Liver (tissue), 9 donors: ENCODE results near the gene RTF2. TPM values are rescaled to one million over a fixed set of nuclear protein-coding genes. Genes with fewer than 3 reads are reported as not detected.

Source experiments
- DNase-seq: peaks from one replicate; pipeline ENCODE4 v3.0.0-alpha.2; 2017; ENCODE audit warnings: low spot score
- H3K27ac ChIP-seq, 2 donors: one replicate each; pipeline ENCODE4 v1.7.0; 2013; ENCODE audit warnings: inconsistent platforms in 2 of 2, low read length in 2 of 2, control low read depth in 1 of 2, low read depth in 1 of 2, mild to moderate bottlenecking in 1 of 2
- H3K27me3 ChIP-seq, 4 donors: one replicate each; pipeline versions ENCODE4 v1.6.1 to v1.7.0; 2013; ENCODE audit warnings: low read length in 3 of 4, inconsistent platforms in 1 of 4, mild to moderate bottlenecking in 1 of 4, moderate library complexity in 1 of 4; ENCODE audit not compliant: control insufficient read depth in 4 of 4, insufficient read depth in 4 of 4
- H3K36me3 ChIP-seq, 4 donors: one replicate each; pipeline versions ENCODE4 v1.6.1 to v1.7.0; 2013; ENCODE audit warnings: low read length in 3 of 4, mild to moderate bottlenecking in 3 of 4, low read depth in 1 of 4, moderate library complexity in 1 of 4; ENCODE audit not compliant: control insufficient read depth in 4 of 4, insufficient read depth in 3 of 4
- H3K4me1 ChIP-seq, 4 donors: one replicate each; pipeline versions ENCODE4 v1.6.1 to v1.7.0; 2013; ENCODE audit warnings: low read length in 3 of 4, mild to moderate bottlenecking in 3 of 4, moderate library complexity in 1 of 4; ENCODE audit not compliant: control insufficient read depth in 4 of 4, insufficient read depth in 4 of 4
- H3K4me3 ChIP-seq, 3 donors: one replicate each; pipeline versions ENCODE4 v1.6.1 to v1.7.0; 2013; ENCODE audit warnings: low read length in 3 of 3, control low read depth in 1 of 3, low read depth in 1 of 3, mild to moderate bottlenecking in 1 of 3
- H3K9ac ChIP-seq, 2 donors: one replicate each; pipeline ENCODE4 v1.7.0; 2013; ENCODE audit warnings: low read length in 2 of 2, mild to moderate bottlenecking in 2 of 2, moderate library complexity in 2 of 2, control low read depth in 1 of 2, low read depth in 1 of 2
- H3K9me3 ChIP-seq, 4 donors: one replicate each; pipeline versions ENCODE4 v1.6.1 to v1.7.0; 2013; ENCODE audit warnings: low read length in 3 of 4; ENCODE audit not compliant: control insufficient read depth in 4 of 4
- EGR1 ChIP-seq, 2 donors: IDR thresholded peaks; 2 replicates each; pipeline ENCODE4 v1.6.1; 2016 to 2018; ENCODE audit warnings: antibody characterized with exemption in 2 of 2, low read depth in 2 of 2
- FOXA1 ChIP-seq: IDR thresholded peaks from 2 replicates; pipeline ENCODE4 v1.6.1; 2016; ENCODE audit warnings: antibody characterized with exemption
- FOXA2 ChIP-seq: IDR thresholded peaks from 2 replicates; pipeline ENCODE4 v1.6.1; 2016; ENCODE audit warnings: antibody characterized with exemption
- GABPA ChIP-seq, 2 donors: IDR thresholded peaks in 1 of 2; conservative IDR thresholded peaks in 1 of 2; 2 replicates each; pipeline ENCODE4 v1.6.1; 2016; ENCODE audit warnings: antibody characterized with exemption in 2 of 2, mild to moderate bottlenecking in 1 of 2, moderate library complexity in 1 of 2
- HNF4A ChIP-seq, 2 donors: conservative IDR thresholded peaks; 2 replicates each; pipeline ENCODE4 v1.6.1; 2016; ENCODE audit warnings: antibody characterized with exemption in 2 of 2, mild to moderate bottlenecking in 2 of 2
- HNF4G ChIP-seq: IDR thresholded peaks from 2 replicates; pipeline ENCODE4 v1.6.1; 2016; ENCODE audit warnings: antibody characterized with exemption
- JUND ChIP-seq, 2 donors: IDR thresholded peaks; 2 replicates each; pipeline ENCODE4 v1.6.1; 2016; ENCODE audit warnings: antibody characterized with exemption in 2 of 2
- NR2F2 ChIP-seq: IDR thresholded peaks from 2 replicates; pipeline ENCODE4 v1.6.1; 2016; ENCODE audit warnings: antibody characterized with exemption
- RAD21 ChIP-seq, 2 donors: IDR thresholded peaks; 2 replicates each; pipeline ENCODE4 v1.6.1; 2016; ENCODE audit warnings: antibody characterized with exemption in 2 of 2, mild to moderate bottlenecking in 2 of 2
- RXRA ChIP-seq, 2 donors: IDR thresholded peaks; 2 replicates each; pipeline ENCODE4 v1.6.1; 2017 to 2018; ENCODE audit warnings: antibody characterized with exemption in 2 of 2, mild to moderate bottlenecking in 1 of 2
- SP1 ChIP-seq: IDR thresholded peaks from 2 replicates; pipeline ENCODE4 v1.6.1; 2018; ENCODE audit warnings: antibody characterized with exemption, mild to moderate bottlenecking
- TAF1 ChIP-seq: conservative IDR thresholded peaks from 2 replicates; pipeline ENCODE4 v1.6.1; 2016; ENCODE audit warnings: antibody characterized with exemption, mild to moderate bottlenecking
- YY1 ChIP-seq: IDR thresholded peaks from 2 replicates; pipeline ENCODE4 v1.6.1; 2016; ENCODE audit warnings: antibody characterized with exemption, mild to moderate bottlenecking
- WGBS: extraction: QIAGEN DNeasy Blood & Tissue Kit; methylation state at CpG from one replicate; pipeline ENCODE4 v1.1.7; 2013; 5-methylcytosine and 5-hydroxymethylcytosine counted together
- polyA plus RNA-seq, 2 donors: library from polyadenylated mRNA; stranded (reverse) in 1 of 2; unstranded in 1 of 2; fragments of 200-250 nt in 1 of 2; fragments of >200 nt in 1 of 2; fragmentation: Nextera tagmentation in 1 of 2; extraction: Ambion mirVana in 1 of 2; gene quantifications; one replicate each; pipeline versions ENCODE4 v1.2.1 to v1.2.3, GENCODE V29; 2013 to 2015
- total RNA-seq, 2 donors: library from RNA; depleted of rRNA; stranded (reverse); fragments of >200 nt; gene quantifications; one replicate each; pipeline ENCODE4 v1.2.3, GENCODE V29; 2014
- TF ChIP-seq, protein P1 (sequence below): IDR thresholded peaks from 2 replicates; pipeline ENCODE4 v1.6.1; 2016; ENCODE audit warnings: antibody characterized with exemption
- TF ChIP-seq, protein P2 (sequence below): IDR thresholded peaks from 2 replicates; pipeline ENCODE4 v1.6.1; 2016; ENCODE audit warnings: antibody characterized with exemption
- TF ChIP-seq, protein P3 (sequence below): IDR thresholded peaks from 2 replicates; pipeline ENCODE4 v1.6.1; 2016; ENCODE audit warnings: antibody characterized with exemption
- TF ChIP-seq, protein P4 (sequence below): IDR thresholded peaks from 2 replicates; pipeline ENCODE4 v1.6.1; 2016; ENCODE audit warnings: antibody characterized with exemption, mild to moderate bottlenecking
- TF ChIP-seq, protein P5 (sequence below): fragments of 150-350 bp; IDR thresholded peaks from 2 replicates; pipeline ENCODE4 v1.5.1; 2017; ENCODE audit warnings: improper control_type of control experiment, low read depth, low read length; ENCODE audit not compliant: missing input control
- donor health status: healthy.
- donor health status: healthy.
- donor health status: healthy.
- donor health status: healthy.
- donor health status: healthy.

RTF2 gene
- total and polyA plus RNA-seq, 4 donors = 29.0 to 46.6 (median 35.1) TPM

DNA sequence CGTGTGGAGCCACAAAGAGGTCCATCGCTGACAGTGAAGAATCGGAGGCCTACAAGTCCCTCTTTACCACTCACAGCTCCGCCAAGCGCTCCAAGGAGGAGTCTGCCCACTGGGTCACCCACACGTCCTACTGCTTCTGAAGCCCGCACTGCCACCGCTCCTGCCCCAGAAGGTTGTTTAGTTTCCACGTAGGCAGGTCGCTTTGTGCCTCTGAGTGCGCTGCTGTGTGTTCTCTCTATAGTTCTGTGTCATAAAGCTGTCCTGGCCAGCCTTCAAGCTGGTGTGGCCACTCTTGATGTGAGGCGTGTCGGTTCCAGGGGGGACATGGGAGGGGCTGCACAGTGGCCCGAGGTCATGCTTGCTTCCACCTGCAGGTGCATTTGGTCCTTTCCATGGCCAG lies 49.7 kb downstream of the RTF2 start:
- Histone ChIP-seq H3K4me3 (no peak overlapping the region), H3K9me3 (peaks cover 5 to 10% (median 8%) of the 10 kb centered on the region in 4 donors), H3K4me1 (no peaks in the 10 kb centered on the region), H3K9ac (no peak overlapping the region), H3K27me3 (no peaks in the 10 kb centered on the region), H3K36me3 (peaks cover 22 to 61% (median 45%) of the 10 kb centered on the region in 4 donors), H3K27ac (no peak overlapping the region)
- DNase-seq = no peak
- TF ChIP-seq, protein P1, sequence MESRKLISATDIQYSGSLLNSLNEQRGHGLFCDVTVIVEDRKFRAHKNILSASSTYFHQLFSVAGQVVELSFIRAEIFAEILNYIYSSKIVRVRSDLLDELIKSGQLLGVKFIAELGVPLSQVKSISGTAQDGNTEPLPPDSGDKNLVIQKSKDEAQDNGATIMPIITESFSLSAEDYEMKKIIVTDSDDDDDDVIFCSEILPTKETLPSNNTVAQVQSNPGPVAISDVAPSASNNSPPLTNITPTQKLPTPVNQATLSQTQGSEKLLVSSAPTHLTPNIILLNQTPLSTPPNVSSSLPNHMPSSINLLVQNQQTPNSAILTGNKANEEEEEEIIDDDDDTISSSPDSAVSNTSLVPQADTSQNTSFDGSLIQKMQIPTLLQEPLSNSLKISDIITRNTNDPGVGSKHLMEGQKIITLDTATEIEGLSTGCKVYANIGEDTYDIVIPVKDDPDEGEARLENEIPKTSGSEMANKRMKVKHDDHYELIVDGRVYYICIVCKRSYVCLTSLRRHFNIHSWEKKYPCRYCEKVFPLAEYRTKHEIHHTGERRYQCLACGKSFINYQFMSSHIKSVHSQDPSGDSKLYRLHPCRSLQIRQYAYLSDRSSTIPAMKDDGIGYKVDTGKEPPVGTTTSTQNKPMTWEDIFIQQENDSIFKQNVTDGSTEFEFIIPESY = no peak
- TF ChIP-seq RAD21 (IDR thresholded peaks at IDR 0.05) = no peak
- TF ChIP-seq, protein P2, sequence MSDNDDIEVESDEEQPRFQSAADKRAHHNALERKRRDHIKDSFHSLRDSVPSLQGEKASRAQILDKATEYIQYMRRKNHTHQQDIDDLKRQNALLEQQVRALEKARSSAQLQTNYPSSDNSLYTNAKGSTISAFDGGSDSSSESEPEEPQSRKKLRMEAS = no peak
- TF ChIP-seq EGR1 (IDR thresholded peaks at IDR 0.05; ENCODE audit: low read depth in 2 of 2) = no peak
- TF ChIP-seq GABPA (IDR thresholded peaks at IDR 0.05 in 1 of 2, conservative IDR thresholded peaks at IDR 0.05 in 1 of 2) = no peak
- no peak for TF ChIP-seq TAF1
- TF ChIP-seq, protein P3, sequence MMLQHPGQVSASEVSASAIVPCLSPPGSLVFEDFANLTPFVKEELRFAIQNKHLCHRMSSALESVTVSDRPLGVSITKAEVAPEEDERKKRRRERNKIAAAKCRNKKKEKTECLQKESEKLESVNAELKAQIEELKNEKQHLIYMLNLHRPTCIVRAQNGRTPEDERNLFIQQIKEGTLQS = no peak
- TF ChIP-seq FOXA1 = no peak
- TF ChIP-seq SP1 = no peak
- TF ChIP-seq, protein P4, sequence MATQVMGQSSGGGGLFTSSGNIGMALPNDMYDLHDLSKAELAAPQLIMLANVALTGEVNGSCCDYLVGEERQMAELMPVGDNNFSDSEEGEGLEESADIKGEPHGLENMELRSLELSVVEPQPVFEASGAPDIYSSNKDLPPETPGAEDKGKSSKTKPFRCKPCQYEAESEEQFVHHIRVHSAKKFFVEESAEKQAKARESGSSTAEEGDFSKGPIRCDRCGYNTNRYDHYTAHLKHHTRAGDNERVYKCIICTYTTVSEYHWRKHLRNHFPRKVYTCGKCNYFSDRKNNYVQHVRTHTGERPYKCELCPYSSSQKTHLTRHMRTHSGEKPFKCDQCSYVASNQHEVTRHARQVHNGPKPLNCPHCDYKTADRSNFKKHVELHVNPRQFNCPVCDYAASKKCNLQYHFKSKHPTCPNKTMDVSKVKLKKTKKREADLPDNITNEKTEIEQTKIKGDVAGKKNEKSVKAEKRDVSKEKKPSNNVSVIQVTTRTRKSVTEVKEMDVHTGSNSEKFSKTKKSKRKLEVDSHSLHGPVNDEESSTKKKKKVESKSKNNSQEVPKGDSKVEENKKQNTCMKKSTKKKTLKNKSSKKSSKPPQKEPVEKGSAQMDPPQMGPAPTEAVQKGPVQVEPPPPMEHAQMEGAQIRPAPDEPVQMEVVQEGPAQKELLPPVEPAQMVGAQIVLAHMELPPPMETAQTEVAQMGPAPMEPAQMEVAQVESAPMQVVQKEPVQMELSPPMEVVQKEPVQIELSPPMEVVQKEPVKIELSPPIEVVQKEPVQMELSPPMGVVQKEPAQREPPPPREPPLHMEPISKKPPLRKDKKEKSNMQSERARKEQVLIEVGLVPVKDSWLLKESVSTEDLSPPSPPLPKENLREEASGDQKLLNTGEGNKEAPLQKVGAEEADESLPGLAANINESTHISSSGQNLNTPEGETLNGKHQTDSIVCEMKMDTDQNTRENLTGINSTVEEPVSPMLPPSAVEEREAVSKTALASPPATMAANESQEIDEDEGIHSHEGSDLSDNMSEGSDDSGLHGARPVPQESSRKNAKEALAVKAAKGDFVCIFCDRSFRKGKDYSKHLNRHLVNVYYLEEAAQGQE = no peak
- no peak for TF ChIP-seq YY1
- no peak for TF ChIP-seq HNF4A (conservative IDR thresholded peaks at IDR 0.05)
- TF ChIP-seq HNF4G = no peak
- no peak for TF ChIP-seq RXRA (IDR thresholded peaks at IDR 0.05)
- no peak for TF ChIP-seq JUND (IDR thresholded peaks at IDR 0.05)
- 97% methylated on average over 14 of the region's 14 CpGs for WGBS

DNA sequence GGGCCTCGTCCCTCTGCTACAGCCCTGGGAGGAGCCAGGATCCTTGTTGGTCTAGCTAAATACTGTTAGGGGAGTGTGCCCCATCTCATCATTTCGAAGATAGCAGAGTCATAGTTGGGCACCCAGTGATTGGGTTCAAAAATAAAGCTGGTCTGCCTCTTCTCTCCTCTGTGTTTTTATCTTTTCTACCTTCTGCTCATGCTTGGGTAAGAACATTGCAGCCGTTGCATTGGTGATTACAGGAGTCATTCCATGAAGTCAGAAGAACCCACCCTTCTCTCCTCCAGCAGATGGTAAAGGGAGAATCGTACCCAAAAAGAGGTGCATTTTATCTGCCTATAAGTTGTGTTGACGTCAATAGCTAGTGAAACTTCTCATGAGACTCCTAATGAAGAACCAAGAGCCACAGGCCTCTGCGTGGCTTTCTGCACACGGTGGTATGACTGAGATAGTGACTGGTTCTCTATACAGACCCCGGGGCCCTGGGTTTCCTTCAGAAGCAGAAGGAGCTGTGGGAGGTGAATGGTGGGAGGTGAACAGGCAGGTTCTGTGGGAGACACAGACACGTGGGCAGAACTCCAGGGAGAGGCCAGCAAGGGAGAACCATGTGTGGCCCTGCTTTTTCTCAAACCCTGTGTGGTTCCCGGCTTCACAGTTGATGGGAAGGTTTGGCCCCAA lies 50.4 kb downstream of the RTF2 start:
- H3K9me3 ChIP-seq = peaks cover 5 to 10% (median 8%) of the 10 kb centered on the region in 4 donors
- 96% methylated on average over 10 of the region's 10 CpGs for WGBS
- H3K27me3 ChIP-seq = no peaks in the 10 kb centered on the region
- no peak overlapping the region for H3K4me3 ChIP-seq
- DNase-seq = no peak
- H3K27ac ChIP-seq = no peak overlapping the region
- TF ChIP-seq, protein P1 = no peak
- TF ChIP-seq FOXA2 = no peak
- TF ChIP-seq GABPA (IDR thresholded peaks at IDR 0.05 in 1 of 2, conservative IDR thresholded peaks at IDR 0.05 in 1 of 2) = no peak
- TF ChIP-seq TAF1 = no peak
- no peak for TF ChIP-seq HNF4G
- no peak for TF ChIP-seq YY1
- TF ChIP-seq, protein P3 = no peak
- TF ChIP-seq, protein P5, sequence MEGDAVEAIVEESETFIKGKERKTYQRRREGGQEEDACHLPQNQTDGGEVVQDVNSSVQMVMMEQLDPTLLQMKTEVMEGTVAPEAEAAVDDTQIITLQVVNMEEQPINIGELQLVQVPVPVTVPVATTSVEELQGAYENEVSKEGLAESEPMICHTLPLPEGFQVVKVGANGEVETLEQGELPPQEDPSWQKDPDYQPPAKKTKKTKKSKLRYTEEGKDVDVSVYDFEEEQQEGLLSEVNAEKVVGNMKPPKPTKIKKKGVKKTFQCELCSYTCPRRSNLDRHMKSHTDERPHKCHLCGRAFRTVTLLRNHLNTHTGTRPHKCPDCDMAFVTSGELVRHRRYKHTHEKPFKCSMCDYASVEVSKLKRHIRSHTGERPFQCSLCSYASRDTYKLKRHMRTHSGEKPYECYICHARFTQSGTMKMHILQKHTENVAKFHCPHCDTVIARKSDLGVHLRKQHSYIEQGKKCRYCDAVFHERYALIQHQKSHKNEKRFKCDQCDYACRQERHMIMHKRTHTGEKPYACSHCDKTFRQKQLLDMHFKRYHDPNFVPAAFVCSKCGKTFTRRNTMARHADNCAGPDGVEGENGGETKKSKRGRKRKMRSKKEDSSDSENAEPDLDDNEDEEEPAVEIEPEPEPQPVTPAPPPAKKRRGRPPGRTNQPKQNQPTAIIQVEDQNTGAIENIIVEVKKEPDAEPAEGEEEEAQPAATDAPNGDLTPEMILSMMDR = no peak
- TF ChIP-seq RAD21 (IDR thresholded peaks at IDR 0.05) = no peak
- TF ChIP-seq RXRA (IDR thresholded peaks at IDR 0.05) = no peak
- TF ChIP-seq EGR1 (IDR thresholded peaks at IDR 0.05; ENCODE audit: low read depth in 2 of 2) = no peak
- TF ChIP-seq JUND (IDR thresholded peaks at IDR 0.05) = no peak
- no peak for TF ChIP-seq SP1
- TF ChIP-seq NR2F2 = no peak
- TF ChIP-seq HNF4A (conservative IDR thresholded peaks at IDR 0.05) = no peak
- TF ChIP-seq, protein P2 = no peak
- H3K4me1 ChIP-seq = no peaks in the 10 kb centered on the region
- H3K36me3 ChIP-seq = peaks cover 17 to 53% (median 41%) of the 10 kb centered on the region in 4 donors
- H3K9ac ChIP-seq = no peak overlapping the region
